OCI-LY1 (cell line): ENCODE measurements around the gene GOLIM4.

Source experiments
- H2AFZ ChIP-seq: fragments of 200-600 bp; sonication (generic), shearing (Covaris generic); 2 replicates; pipeline ENCODE4 v1.6.0; 2014; ENCODE audit warnings: antibody characterized with exemption, mild to moderate bottlenecking, low read length
- H3F3A ChIP-seq: fragments of 200-600 bp; sonication (generic), shearing (Covaris generic); 2 replicates; pipeline ENCODE4 v1.6.0; 2014; ENCODE audit warnings: mild to moderate bottlenecking, antibody characterized with exemption, low read length, moderate library complexity; ENCODE audit not compliant: insufficient read depth
- H3K27ac ChIP-seq: fragments of 200-600 bp; sonication (generic); 2 replicates; pipeline ENCODE4 v1.5.1; 2014; ENCODE audit warnings: low read length, mixed run types, mild to moderate bottlenecking, low read depth; ENCODE audit not compliant: poor library complexity, severe bottlenecking
- H3K27me3 ChIP-seq: fragments of 200-600 bp; sonication (generic); 2 replicates; pipeline ENCODE4 v1.6.0; 2014; ENCODE audit warnings: antibody characterized with exemption, mild to moderate bottlenecking, low read length, moderate library complexity; ENCODE audit not compliant: insufficient read depth
- H3K36me3 ChIP-seq: fragments of 200-600 bp; sonication (generic); 2 replicates; pipeline ENCODE4 v1.6.1; 2014; ENCODE audit warnings: mild to moderate bottlenecking, antibody characterized with exemption, low read length, moderate library complexity, mixed read lengths; ENCODE audit not compliant: insufficient read depth
- H3K4me1 ChIP-seq: fragments of 200-600 bp; sonication (generic); 2 replicates; pipeline ENCODE4 v1.5.1; 2014; ENCODE audit warnings: mild to moderate bottlenecking, low read length, moderate library complexity; ENCODE audit not compliant: insufficient read depth, severe bottlenecking
- H3K4me2 ChIP-seq: fragments of 200-600 bp; sonication (generic), shearing (Covaris generic); 2 replicates; pipeline ENCODE4 v1.6.1; 2014; ENCODE audit warnings: low read length
- H3K4me3 ChIP-seq: fragments of 200-600 bp; sonication (generic); 2 replicates; pipeline ENCODE4 v1.5.1; 2014; ENCODE audit warnings: low read length, low read depth, mild to moderate bottlenecking, mixed read lengths; ENCODE audit not compliant: poor library complexity, severe bottlenecking
- H3K79me2 ChIP-seq: fragments of 200-600 bp; shearing (Covaris generic); 2 replicates; pipeline ENCODE4 v1.6.1; 2016; ENCODE audit warnings: mixed run types, low read length, mixed read lengths; ENCODE audit not compliant: insufficient read depth
- H3K9ac ChIP-seq: fragments of 200-600 bp; sonication (generic), shearing (Covaris generic); 2 replicates; pipeline ENCODE4 v1.6.1; 2014; ENCODE audit warnings: mild to moderate bottlenecking, low read length, mixed read lengths
- H3K9me2 ChIP-seq: fragments of 200-600 bp; sonication (generic), shearing (Covaris generic); 2 replicates; pipeline ENCODE4 v1.6.1; 2014; ENCODE audit warnings: low read depth, mild to moderate bottlenecking, low read length, mixed read lengths
- H3K9me3 ChIP-seq: fragments of 200-600 bp; shearing (Covaris generic); 2 replicates; pipeline ENCODE4 v1.6.1; 2014; ENCODE audit warnings: low read length, mixed read lengths
- H4K20me1 ChIP-seq: fragments of 200-600 bp; sonication (generic), shearing (Covaris generic); 2 replicates; pipeline ENCODE4 v1.6.0; 2016; ENCODE audit warnings: mild to moderate bottlenecking, low read length; ENCODE audit not compliant: insufficient read depth
- EZH2 ChIP-seq: fragments of 200-600 bp; sonication (generic), shearing (Covaris generic); IDR thresholded peaks from 2 replicates; pipeline ENCODE4 v1.8.0; 2017; ENCODE audit warnings: borderline replicate concordance, mixed run types, mild to moderate bottlenecking, antibody characterized with exemption, low read length, moderate library complexity, mixed read lengths
- TF ChIP-seq, protein P1 (sequence below): fragments of 200-600 bp; sonication (generic), shearing (Covaris generic); IDR thresholded peaks from 2 replicates; pipeline ENCODE4 v1.5.1; 2017; ENCODE audit warnings: mild to moderate bottlenecking, antibody characterized with exemption, low read length, moderate library complexity, mixed read lengths

Gene GOLIM4

DNA sequence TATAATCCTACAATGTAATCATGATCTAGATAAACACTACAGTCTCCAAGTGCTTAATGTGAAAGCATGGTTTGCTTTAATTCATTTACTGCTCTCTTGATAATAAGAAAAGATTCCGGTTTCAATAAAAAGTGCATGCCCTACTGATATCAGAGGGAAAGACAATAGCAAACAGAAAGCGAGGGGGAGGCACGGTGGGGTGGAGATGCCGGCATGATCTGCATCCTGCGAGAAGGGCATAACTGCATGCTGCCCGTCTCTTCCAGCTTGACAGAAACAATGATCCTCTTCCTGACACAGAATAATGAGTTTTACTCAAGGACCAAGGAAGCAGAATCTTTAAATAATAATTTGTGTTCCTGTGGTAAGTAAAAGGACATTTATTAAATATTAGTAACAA is 51.7 kb downstream of the GOLIM4 start:
- Histone ChIP-seq H3K4me1 (peaks cover 8% of the 10 kb centered on the region), H3K9me3 (no peaks in the 10 kb centered on the region), H3F3A (no peaks in the 10 kb centered on the region), H3K79me2 (no peaks in the 10 kb centered on the region), H3K27me3 (no peaks in the 10 kb centered on the region), H3K9ac (no peak overlapping the region), H3K9me2 (no peaks in the 10 kb centered on the region), H4K20me1 (no peaks in the 10 kb centered on the region), H3K27ac (no peak overlapping the region), H3K36me3 (peaks cover 29% of the 10 kb centered on the region; the same call in 1 of the 2 replicates), H3K4me3 (no peak overlapping the region), H3K4me2 (no peak overlapping the region), H2AFZ (no peak overlapping the region)
- TF ChIP-seq EZH2 = no peak
- TF ChIP-seq, protein P1, sequence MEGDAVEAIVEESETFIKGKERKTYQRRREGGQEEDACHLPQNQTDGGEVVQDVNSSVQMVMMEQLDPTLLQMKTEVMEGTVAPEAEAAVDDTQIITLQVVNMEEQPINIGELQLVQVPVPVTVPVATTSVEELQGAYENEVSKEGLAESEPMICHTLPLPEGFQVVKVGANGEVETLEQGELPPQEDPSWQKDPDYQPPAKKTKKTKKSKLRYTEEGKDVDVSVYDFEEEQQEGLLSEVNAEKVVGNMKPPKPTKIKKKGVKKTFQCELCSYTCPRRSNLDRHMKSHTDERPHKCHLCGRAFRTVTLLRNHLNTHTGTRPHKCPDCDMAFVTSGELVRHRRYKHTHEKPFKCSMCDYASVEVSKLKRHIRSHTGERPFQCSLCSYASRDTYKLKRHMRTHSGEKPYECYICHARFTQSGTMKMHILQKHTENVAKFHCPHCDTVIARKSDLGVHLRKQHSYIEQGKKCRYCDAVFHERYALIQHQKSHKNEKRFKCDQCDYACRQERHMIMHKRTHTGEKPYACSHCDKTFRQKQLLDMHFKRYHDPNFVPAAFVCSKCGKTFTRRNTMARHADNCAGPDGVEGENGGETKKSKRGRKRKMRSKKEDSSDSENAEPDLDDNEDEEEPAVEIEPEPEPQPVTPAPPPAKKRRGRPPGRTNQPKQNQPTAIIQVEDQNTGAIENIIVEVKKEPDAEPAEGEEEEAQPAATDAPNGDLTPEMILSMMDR = no peak

GRCh38 chr3:168040607-168041208 is 55.0 kb downstream of the GOLIM4 start:
- TF ChIP-seq EZH2 = no peak
- TF ChIP-seq, protein P1 = peak; percentile 95

DNA sequence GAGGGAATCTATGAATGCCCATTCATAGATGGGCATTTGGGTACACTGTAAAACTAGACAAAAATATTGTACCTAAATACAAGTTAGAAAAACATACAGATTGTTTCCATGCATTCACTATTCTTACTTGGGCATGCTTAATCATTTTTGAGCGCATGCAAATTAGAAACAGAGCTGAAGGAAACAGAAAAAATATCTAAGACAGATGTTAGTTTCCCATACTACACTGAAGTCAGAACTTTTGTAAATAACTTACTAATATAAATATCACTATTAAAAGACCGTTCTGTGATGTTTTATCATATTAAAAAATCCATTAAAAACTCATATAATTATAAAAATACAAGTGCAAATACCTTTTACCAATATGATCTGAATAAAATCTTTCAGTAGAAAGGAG is 58.7 kb downstream of the GOLIM4 start:
- no peak overlapping the region for H3K4me3 ChIP-seq
- H3K9ac ChIP-seq = no peak overlapping the region
- H3K27me3 ChIP-seq = no peaks in the 10 kb centered on the region
- no peaks in the 10 kb centered on the region for H3K79me2 ChIP-seq
- H2AFZ ChIP-seq = no peak overlapping the region
- H4K20me1 ChIP-seq = no peaks in the 10 kb centered on the region
- no peak overlapping the region for H3K4me2 ChIP-seq
- no peaks in the 10 kb centered on the region for H3K4me1 ChIP-seq
- H3K36me3 ChIP-seq = peaks cover 43% of the 10 kb centered on the region
- no peak overlapping the region for H3K27ac ChIP-seq
- H3K9me3 ChIP-seq = no peaks in the 10 kb centered on the region
- no peaks in the 10 kb centered on the region for H3K9me2 ChIP-seq
- TF ChIP-seq EZH2 = no peak
- TF ChIP-seq, protein P1 = no peak
- no peaks in the 10 kb centered on the region for H3F3A ChIP-seq

More at GRCh38 chr3:168040607-168041208, 55.0 kb downstream of the GOLIM4 start:
- Histone ChIP-seq H3K9me2 (no peaks in the 10 kb centered on the region), H3K4me3 (no peak overlapping the region), H3K79me2 (no peaks in the 10 kb centered on the region), H4K20me1 (no peaks in the 10 kb centered on the region), H3K4me2 (no peak overlapping the region), H3K27me3 (no peaks in the 10 kb centered on the region), H2AFZ (no peak overlapping the region), H3K9ac (no peak overlapping the region), H3K9me3 (no peaks in the 10 kb centered on the region), H3F3A (no peaks in the 10 kb centered on the region), H3K27ac (no peak overlapping the region), H3K4me1 (no peaks in the 10 kb centered on the region), H3K36me3 (peaks cover 40% of the 10 kb centered on the region)
